ENCODE results near the gene UVRAG.
A peak's percentile ranks its signal among the peaks of the same experiment; 100 is the strongest.

UVRAG gene

GRCh38 chr11:75814677-75815344 lies at the start of gene UVRAG (continued):
- TF ChIP-seq ZNF341 (tag by site-specific recombination; IDR thresholded peaks at IDR 0.05; ENCODE audit: low read depth) (peak; percentile 98), PRDM10 (tag by site-specific recombination; IDR thresholded peaks at IDR 0.05) (peak; percentile 74), GFI1B (tag by site-specific recombination; IDR thresholded peaks at IDR 0.05) (no peak), ZNF335 (tag by site-specific recombination; conservative IDR thresholded peaks at IDR 0.05) (peak; percentile 77), ZNF146 (tag by site-specific recombination; IDR thresholded peaks at IDR 0.05) (no peak), ZNF664 (tag by site-specific recombination; IDR thresholded peaks at IDR 0.05) (no peak), ZBTB26 (tag by site-specific recombination; optimal IDR thresholded peaks at IDR 0.05) (peak; percentile 28), ZNF223 (tag by site-specific recombination; IDR thresholded peaks at IDR 0.05) (no peak), ZNF24 (tag by site-specific recombination; IDR thresholded peaks at IDR 0.05) (0 out of 2 replicates have a peak, but pooled peaks have one; percentile 46), ZFP3 (tag by site-specific recombination; IDR thresholded peaks at IDR 0.05; ENCODE audit: low read depth) (no peak), ZBTB10 (tag by site-specific recombination; IDR thresholded peaks at IDR 0.05) (no peak), ZBTB17 (tag by site-specific recombination; IDR thresholded peaks at IDR 0.05) (peak; percentile 87), SETDB1 (IDR thresholded peaks at IDR 0.05; ENCODE audit: insufficient read length, low read length) (no peak), KLF9 (tag by site-specific recombination; IDR thresholded peaks at IDR 0.05; ENCODE audit: low read depth) (peak; percentile 86; the same call in 1 of the 2 replicates), ZNF600 (tag by site-specific recombination; IDR thresholded peaks at IDR 0.05) (peak; percentile 66), GLIS2 (tag by site-specific recombination; IDR thresholded peaks at IDR 0.05) (peak; percentile 53; the same call in 1 of the 2 replicates), AEBP2 (tag by site-specific recombination; IDR thresholded peaks at IDR 0.05; ENCODE audit: borderline replicate concordance) (no peak)

Data from HEK293 (cell line).